ENCODE data around the gene ADTRP.

DNA sequence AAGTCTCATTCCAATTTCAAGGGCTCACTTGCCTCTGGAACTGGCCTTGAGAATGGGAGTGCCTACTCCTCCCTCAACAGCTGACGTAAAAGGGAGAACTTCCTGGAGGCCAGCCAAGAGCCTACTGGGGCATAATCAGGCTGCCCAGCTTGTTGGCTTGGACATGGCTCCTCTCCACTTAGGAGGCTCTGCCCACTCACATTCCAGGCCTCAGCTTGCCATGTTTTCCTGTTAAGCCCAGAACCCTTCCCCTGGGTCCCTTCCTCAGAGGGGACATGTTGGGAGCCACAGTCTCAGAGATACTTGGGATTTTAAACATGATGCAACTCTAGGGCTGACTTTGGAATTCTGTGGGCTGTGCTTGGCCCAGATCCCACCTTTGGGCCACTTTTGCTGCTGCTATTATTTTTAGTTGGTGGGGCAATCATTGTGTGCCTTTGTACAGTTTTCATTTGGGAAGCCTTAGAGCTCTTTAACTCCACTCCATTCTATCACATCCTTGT is 31.5 kb upstream of the ADTRP start:
- TF ChIP-seq, protein P1, sequence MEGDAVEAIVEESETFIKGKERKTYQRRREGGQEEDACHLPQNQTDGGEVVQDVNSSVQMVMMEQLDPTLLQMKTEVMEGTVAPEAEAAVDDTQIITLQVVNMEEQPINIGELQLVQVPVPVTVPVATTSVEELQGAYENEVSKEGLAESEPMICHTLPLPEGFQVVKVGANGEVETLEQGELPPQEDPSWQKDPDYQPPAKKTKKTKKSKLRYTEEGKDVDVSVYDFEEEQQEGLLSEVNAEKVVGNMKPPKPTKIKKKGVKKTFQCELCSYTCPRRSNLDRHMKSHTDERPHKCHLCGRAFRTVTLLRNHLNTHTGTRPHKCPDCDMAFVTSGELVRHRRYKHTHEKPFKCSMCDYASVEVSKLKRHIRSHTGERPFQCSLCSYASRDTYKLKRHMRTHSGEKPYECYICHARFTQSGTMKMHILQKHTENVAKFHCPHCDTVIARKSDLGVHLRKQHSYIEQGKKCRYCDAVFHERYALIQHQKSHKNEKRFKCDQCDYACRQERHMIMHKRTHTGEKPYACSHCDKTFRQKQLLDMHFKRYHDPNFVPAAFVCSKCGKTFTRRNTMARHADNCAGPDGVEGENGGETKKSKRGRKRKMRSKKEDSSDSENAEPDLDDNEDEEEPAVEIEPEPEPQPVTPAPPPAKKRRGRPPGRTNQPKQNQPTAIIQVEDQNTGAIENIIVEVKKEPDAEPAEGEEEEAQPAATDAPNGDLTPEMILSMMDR (IDR thresholded peaks at IDR 0.05) = no peak
- TF ChIP-seq EP300 (IDR thresholded peaks at IDR 0.05; ENCODE audit: low read depth) (no peak), POLR2A (IDR thresholded peaks at IDR 0.05) (no peak)
